NCI-H345 treated with DMSO at 0.1 percent for 48 hours (cell line): ENCODE measurements around the gene IP6K1.
A peak's percentile ranks its signal among the peaks of the same experiment; 100 is the strongest.

Experiments used
- DNase-seq: peaks from one replicate; lab custom pipeline; 2025; ENCODE audit not compliant: unreplicated experiment; lab: John Stamatoyannopoulos, UW

Gene IP6K1

GRCh38 chr3:49725906-49726681, 60.2 kb downstream of the IP6K1 start:
- no peak for DNase-seq

- no peak for DNase-seq
These were observed 61.8 kb downstream of the IP6K1 start for GRCh38 chr3:49724586-49724985.

- DNase-seq: peak; percentile 71
These were observed 62.5 kb downstream of the IP6K1 start, which contains the start of gene GMPPB for GRCh38 chr3:49723628-49724551. Gene GMPPB (minus strand): TSS chr3:49723951. CDS start chr3:49723726, 225 bp downstream.

- no peak for DNase-seq
These were observed 63.1 kb downstream of the IP6K1 start for GRCh38 chr3:49723296-49723627.

GRCh38 chr3:49722896-49723295, 63.4 kb downstream of the IP6K1 start:
- no peak for DNase-seq

- no peak for DNase-seq
These were observed 64.2 kb downstream of the IP6K1 start for GRCh38 chr3:49721896-49722781.

- DNase-seq: no peak
These were observed 64.8 kb downstream of the IP6K1 start for GRCh38 chr3:49721596-49721895.

- no peak for DNase-seq
These were observed 65.3 kb downstream of the IP6K1 start for GRCh38 chr3:49720855-49721595.

GRCh38 chr3:49719214-49719884, 67.0 kb downstream of the IP6K1 start, which contains the start of gene AMIGO3:
Gene AMIGO3 (minus strand): TSS chr3:49719684. CDS start chr3:49719465, 219 bp downstream.
- DNase-seq: peak; percentile 51

- no peak for DNase-seq
These were observed 67.5 kb downstream of the IP6K1 start for GRCh38 chr3:49718858-49719213.

- DNase-seq: no peak
These were observed 68.1 kb downstream of the IP6K1 start for GRCh38 chr3:49717959-49718857.

GRCh38 chr3:49717211-49717958, 69.0 kb downstream of the IP6K1 start:
- no peak for DNase-seq

GRCh38 chr3:49716691-49717210, 69.6 kb downstream of the IP6K1 start:
- no peak for DNase-seq

GRCh38 chr3:49716169-49716568, 70.2 kb downstream of the IP6K1 start:
- no peak for DNase-seq

GRCh38 chr3:49715611-49716121, 70.7 kb downstream of the IP6K1 start:
- DNase-seq: no peak

GRCh38 chr3:49714728-49715550, 71.4 kb downstream of the IP6K1 start:
- DNase-seq: no peak
